ENCODE results near the gene MICALL2.

DNA sequence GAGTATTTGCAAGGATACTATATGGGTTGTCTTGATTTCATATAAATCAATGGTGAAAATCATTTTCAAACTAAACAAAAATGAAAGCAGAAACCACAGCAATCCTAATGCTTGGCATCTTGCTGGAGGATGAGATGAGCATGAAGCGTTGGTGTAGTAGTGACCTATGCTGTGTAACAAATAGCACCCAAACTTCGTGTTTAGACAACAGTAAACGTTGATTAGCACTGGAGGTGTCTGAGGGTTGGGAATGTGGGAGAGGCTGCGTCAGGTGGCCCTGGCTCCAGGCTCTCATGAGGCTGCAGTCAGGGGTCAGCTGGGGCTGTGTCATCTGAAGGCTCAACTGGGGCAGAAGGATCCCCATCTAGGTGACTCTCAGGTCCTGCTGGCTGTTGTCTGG is 67.8 kb downstream of the MICALL2 start:
- no peak for TF ChIP-seq POLR2A (IDR thresholded peaks at IDR 0.05)
- TF ChIP-seq, protein P1, sequence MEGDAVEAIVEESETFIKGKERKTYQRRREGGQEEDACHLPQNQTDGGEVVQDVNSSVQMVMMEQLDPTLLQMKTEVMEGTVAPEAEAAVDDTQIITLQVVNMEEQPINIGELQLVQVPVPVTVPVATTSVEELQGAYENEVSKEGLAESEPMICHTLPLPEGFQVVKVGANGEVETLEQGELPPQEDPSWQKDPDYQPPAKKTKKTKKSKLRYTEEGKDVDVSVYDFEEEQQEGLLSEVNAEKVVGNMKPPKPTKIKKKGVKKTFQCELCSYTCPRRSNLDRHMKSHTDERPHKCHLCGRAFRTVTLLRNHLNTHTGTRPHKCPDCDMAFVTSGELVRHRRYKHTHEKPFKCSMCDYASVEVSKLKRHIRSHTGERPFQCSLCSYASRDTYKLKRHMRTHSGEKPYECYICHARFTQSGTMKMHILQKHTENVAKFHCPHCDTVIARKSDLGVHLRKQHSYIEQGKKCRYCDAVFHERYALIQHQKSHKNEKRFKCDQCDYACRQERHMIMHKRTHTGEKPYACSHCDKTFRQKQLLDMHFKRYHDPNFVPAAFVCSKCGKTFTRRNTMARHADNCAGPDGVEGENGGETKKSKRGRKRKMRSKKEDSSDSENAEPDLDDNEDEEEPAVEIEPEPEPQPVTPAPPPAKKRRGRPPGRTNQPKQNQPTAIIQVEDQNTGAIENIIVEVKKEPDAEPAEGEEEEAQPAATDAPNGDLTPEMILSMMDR (IDR thresholded peaks at IDR 0.05) = no peak

Data from upper lobe of left lung (tissue), 4 donors.